ENCODE measurements around the gene SSBP4. TPM values are rescaled to one million over a fixed set of nuclear protein-coding genes. Genes with fewer than 3 reads are reported as not detected.

The SSBP4 gene
- total and polyA plus RNA-seq, 12 donors: 17.6 to 51.6 (median 30.1) TPM

GRCh38 chr19:18465214-18465963 is 46.2 kb downstream of the SSBP4 start:
- no peak for TF ChIP-seq CTCF (IDR thresholded peaks at IDR 0.05)
- 84 to 86% methylated on average over 29 to 30 of the region's 30 CpGs for WGBS, 2 donors
- DNase-seq (no peak), ATAC-seq (no peak)
- Histone ChIP-seq H3K27ac (peak overlapping the region; percentile 63 to 94 (median 81)), H3K27me3 (no peaks in the 10 kb centered on the region), H3K4me1 (peaks cover 46 to 88% (median 76%) of the 10 kb centered on the region in 9 donors), H3K4me3 (no peak overlapping the region), H3K36me3 (peaks cover 0 to 53% (median 0%) of the 10 kb centered on the region in 9 donors), H3K9me3 (no peaks in the 10 kb centered on the region)
- intact Hi-C loops (cut with DNase I): loop anchor here in 9 of 10 donors (5.0 to 10.0 kb wide), 11 partner anchors 37 to 449 kb away; partner anchors contain the start of genes UBA52 (in 4 of the 9), ELL (in 2 of the 9), COPE (in 1 of the 9) and DDX49 (in 1 of the 9)

- intact Hi-C loops (cut with DNase I): loop anchor here in 9 of 10 donors (5.0 to 10.0 kb wide), 11 partner anchors 36 to 449 kb away; partner anchors contain the start of genes UBA52 (in 4 of the 9), ELL (in 2 of the 9), COPE (in 1 of the 9) and DDX49 (in 1 of the 9)
- Histone ChIP-seq H3K4me1 (peaks cover 41 to 86% (median 75%) of the 10 kb centered on the region in 9 donors), H3K27me3 (no peaks in the 10 kb centered on the region), H3K27ac (peak overlapping the region in 7 of 10 donors; percentile 76 to 94 (median 84)), H3K36me3 (peaks cover 0 to 53% (median 0%) of the 10 kb centered on the region in 9 donors), H3K9me3 (no peaks in the 10 kb centered on the region), H3K4me3 (no peak overlapping the region)
- TF ChIP-seq CTCF (IDR thresholded peaks at IDR 0.05): no peak
- ATAC-seq: no peak
- no peak for DNase-seq
- 84 to 85% methylated on average over 6 of the region's 6 CpGs for WGBS, 2 donors
Observed at GRCh38 chr19:18465964-18466339, 46.8 kb downstream of the SSBP4 start.

- Histone ChIP-seq H3K9me3 (no peaks in the 10 kb centered on the region), H3K4me1 (peaks cover 41 to 82% (median 71%) of the 10 kb centered on the region in 9 donors), H3K27ac (peak overlapping the region in 8 of 10 donors; percentile 44 to 94 (median 83)), H3K4me3 (no peak overlapping the region), H3K36me3 (peaks cover 0 to 53% (median 0%) of the 10 kb centered on the region in 9 donors), H3K27me3 (no peaks in the 10 kb centered on the region)
- intact Hi-C loops (cut with DNase I): loop anchor here in 9 of 10 donors (5.0 to 10.0 kb wide), 11 partner anchors 36 to 448 kb away; partner anchors contain the start of genes UBA52 (in 4 of the 9), ELL (in 2 of the 9), COPE (in 1 of the 9) and DDX49 (in 1 of the 9)
- DNase-seq (no peak), ATAC-seq (no peak)
- no peak for TF ChIP-seq CTCF (IDR thresholded peaks at IDR 0.05)
- 80 to 90% methylated on average over 11 of the region's 11 CpGs for WGBS, 2 donors
Observed at GRCh38 chr19:18466354-18466753, 47.2 kb downstream of the SSBP4 start.

GRCh38 chr19:18467978-18468377 is 48.8 kb downstream of the SSBP4 start:
- 86 to 93% methylated on average over 3 of the region's 3 CpGs for WGBS, 2 donors
- TF ChIP-seq CTCF (IDR thresholded peaks at IDR 0.05): no peak
- intact Hi-C loops (cut with DNase I): loop anchor here in 9 of 10 donors (5.0 to 10.0 kb wide), 11 partner anchors 34 to 447 kb away; partner anchors contain the start of genes UBA52 (in 4 of the 9), ELL (in 2 of the 9), COPE (in 1 of the 9) and DDX49 (in 1 of the 9)
- Histone ChIP-seq H3K4me1 (peaks cover 41 to 77% (median 62%) of the 10 kb centered on the region in 9 donors), H3K36me3 (peaks cover 0 to 58% (median 0%) of the 10 kb centered on the region in 9 donors), H3K27me3 (no peaks in the 10 kb centered on the region), H3K27ac (peak overlapping the region in 1 of 10 donors; percentile 33), H3K4me3 (no peak overlapping the region), H3K9me3 (no peaks in the 10 kb centered on the region)
- no peak for ATAC-seq
- no peak for DNase-seq

All from heart right ventricle (tissue), 16 donors.